Peyer's patch (tissue), 4 donors: ENCODE results near the gene ZNF135.

Source experiments
- CTCF ChIP-seq, 6 experiments: fragments of 450-650 bp in 4 of 6; fragments of 200-600 bp in 2 of 6; sonication (generic) in 1 of 6; IDR thresholded peaks; one replicate each; pipeline ENCODE4 v1.5.1; 2017 to 2019; ENCODE audit warnings: antibody characterized with exemption in 6 of 6, mild to moderate bottlenecking in 3 of 6, moderate library complexity in 1 of 6
- POLR2A ChIP-seq, 2 donors: fragments of 450-650 bp; IDR thresholded peaks; one replicate each; pipeline ENCODE4 v1.5.1; 2017; ENCODE audit warnings: antibody characterized with exemption in 2 of 2, mild to moderate bottlenecking in 2 of 2, moderate library complexity in 2 of 2

DNA sequence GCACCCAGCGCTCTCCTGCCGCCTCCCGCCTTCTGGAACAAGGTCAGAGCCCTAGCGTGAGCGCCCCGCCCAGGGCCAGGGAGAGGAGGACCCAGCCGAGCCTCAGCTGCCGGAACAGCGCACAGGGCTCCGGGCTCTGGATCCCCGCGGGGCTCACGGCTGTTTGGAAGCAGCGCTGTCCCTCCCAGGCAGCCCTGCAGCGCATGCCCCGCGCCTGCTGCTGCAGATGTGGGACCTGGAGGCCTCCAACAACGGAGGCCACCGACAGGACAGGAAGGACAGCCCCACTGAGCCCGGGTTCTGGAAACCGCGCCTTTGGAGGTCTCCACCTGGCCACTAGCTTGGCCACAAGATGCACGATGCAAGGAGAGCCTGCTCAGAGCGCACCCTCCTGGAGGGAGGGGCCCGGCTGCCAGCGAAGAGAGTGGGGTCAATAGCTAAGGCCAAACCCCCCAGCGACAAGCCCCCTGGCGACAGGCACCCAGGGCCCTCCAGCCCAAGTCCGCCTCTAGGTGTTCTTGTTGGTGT is 26.3 kb downstream of the ZNF135 start:
- no peak for TF ChIP-seq CTCF (IDR thresholded peaks at IDR 0.05)
- TF ChIP-seq POLR2A (IDR thresholded peaks at IDR 0.05): no peak
